OCI-LY7 (cell line): ENCODE data around the gene SSX2IP. TPM values are rescaled to one million over a fixed set of nuclear protein-coding genes. Genes with fewer than 3 reads are reported as not detected.

ENCODE experiments used
- BruUV-seq: library from RNA; stranded (reverse); fragments of 400-500 nt; replicated peaks from 2 replicates; lab custom pipeline; 2021; lab: Mats Ljungman, UMichigan
- CTCF ChIA-PET: fragments of 300-600 bp; sonication (Branson Sonifier 250); formaldehyde crosslinking; loops from one replicate; lab custom pipeline; 2022; ENCODE audit warnings: antibody characterized with exemption; ENCODE audit not compliant: unreplicated experiment; lab: Charles Lee
- POLR2A ChIA-PET: fragments of 300-600 bp; sonication (Branson Sonifier 250); formaldehyde crosslinking; loops from one replicate; lab custom pipeline; 2022; ENCODE audit warnings: antibody characterized with exemption; lab: Charles Lee
- DNase-seq: peaks from one replicate; pipeline ENCODE4 v3.0.0-alpha.2; 2015; ENCODE audit warnings: low spot score
- H2AFZ ChIP-seq: fragments of 200-600 bp; sonication (generic), shearing (Covaris generic); 2 replicates; pipeline ENCODE4 v1.6.1; 2014; ENCODE audit warnings: mild to moderate bottlenecking, antibody characterized with exemption, low read length, moderate library complexity
- H3K27ac ChIP-seq: fragments of 200-600 bp; sonication (generic); 2 replicates; pipeline ENCODE4 v1.5.1; 2014; ENCODE audit warnings: mixed run types, low read depth, mild to moderate bottlenecking, moderate library complexity, low read length, inconsistent platforms; ENCODE audit not compliant: poor library complexity, severe bottlenecking
- H3K36me3 ChIP-seq: fragments of 200-600 bp; sonication (generic); 2 replicates; pipeline ENCODE4 v1.6.1; 2014; ENCODE audit warnings: mild to moderate bottlenecking, antibody characterized with exemption, low read length, moderate library complexity, mixed read lengths; ENCODE audit not compliant: insufficient read depth
- H3K4me1 ChIP-seq: fragments of 200-600 bp; sonication (generic); 2 replicates; pipeline ENCODE4 v1.5.1; 2014; ENCODE audit warnings: mild to moderate bottlenecking, low read length; ENCODE audit not compliant: insufficient read depth, poor library complexity, severe bottlenecking
- H3K4me2 ChIP-seq: fragments of 200-600 bp; sonication (generic); 2 replicates; pipeline ENCODE4 v1.6.1; 2014; ENCODE audit warnings: mild to moderate bottlenecking, low read length
- H3K4me3 ChIP-seq: fragments of 200-600 bp; sonication (generic); 2 replicates; pipeline ENCODE4 v1.5.1; 2014; ENCODE audit warnings: mild to moderate bottlenecking, low read depth, low read length; ENCODE audit not compliant: poor library complexity, severe bottlenecking
- H3K79me2 ChIP-seq: fragments of 200-600 bp; sonication (generic); 2 replicates; pipeline ENCODE4 v1.6.1; 2016; ENCODE audit warnings: low read depth, mild to moderate bottlenecking, low read length, moderate library complexity, mixed read lengths; ENCODE audit not compliant: insufficient read depth
- H3K9me2 ChIP-seq: fragments of 200-600 bp; sonication (generic); 2 replicates; pipeline ENCODE4 v1.6.1; 2016; ENCODE audit warnings: mild to moderate bottlenecking, low read length, mixed read lengths; ENCODE audit not compliant: insufficient read depth
- H3K9me3 ChIP-seq: fragments of 200-600 bp; sonication (generic); 2 replicates; pipeline ENCODE4 v1.6.1; 2014; ENCODE audit warnings: mild to moderate bottlenecking, mixed run types, low read length, mixed read lengths
- H4K20me1 ChIP-seq: fragments of 200-600 bp; sonication (generic); 2 replicates; pipeline ENCODE4 v1.6.1; 2014; ENCODE audit warnings: mild to moderate bottlenecking, antibody characterized with exemption, low read length, moderate library complexity, mixed read lengths; ENCODE audit not compliant: insufficient read depth
- EZH2phosphoT487 ChIP-seq: fragments of 200-600 bp; sonication (generic); IDR thresholded peaks from 2 replicates; pipeline ENCODE4 v1.6.1; 2018; ENCODE audit warnings: low read depth, borderline replicate concordance, mild to moderate bottlenecking, mixed run types, antibody characterized with exemption, low read length, moderate library complexity, mixed read lengths
- intact Hi-C: fragments of 100-400 bp; cut with micrococcal nuclease; formaldehyde crosslinking; loops from one replicate; pipeline ENCODE4 v1.10.0; 2022; ENCODE audit not compliant: unreplicated experiment
- total RNA-seq, 2 experiments: library from RNA; depleted of rRNA in 1 of 2; stranded (reverse); fragments of >200 nt in 1 of 2; shearing (Covaris generic) in 1 of 2; gene quantifications; 2 replicates each; pipeline ENCODE4 v1.2.3, GENCODE V29; 2014 to 2022
- TF ChIP-seq, protein P1 (sequence below): fragments of 200-600 bp; sonication (generic); conservative IDR thresholded peaks from 2 replicates; pipeline ENCODE4 v1.5.1; 2014; ENCODE audit warnings: mild to moderate bottlenecking, antibody characterized with exemption, low read length, moderate library complexity, mixed read lengths

Gene SSX2IP
- total RNA-seq, 2 experiments from 2014 or later: 24.1 to 24.4 TPM

DNA sequence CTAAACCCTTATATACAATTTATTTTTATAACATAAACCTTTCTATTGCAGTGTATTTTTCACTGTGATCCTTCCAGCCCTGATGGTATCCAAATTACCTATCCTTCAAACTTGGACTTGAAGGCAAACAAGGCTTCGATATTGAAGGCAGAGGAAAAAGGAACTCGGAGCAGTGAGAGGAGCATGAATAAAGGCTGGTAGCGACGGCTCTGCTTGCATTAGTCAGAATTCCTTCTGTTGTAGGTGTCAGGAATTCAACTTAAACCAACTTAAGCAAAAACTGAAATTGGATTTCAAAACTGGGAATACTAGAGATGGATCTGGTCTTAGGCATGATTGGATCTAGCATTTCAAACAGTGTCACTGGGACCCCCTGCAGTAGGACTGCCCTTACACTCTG is 17.8 kb upstream of the SSX2IP start:
- H3K4me2 ChIP-seq: no peak overlapping the region
- no peaks in the 10 kb centered on the region for H3K9me2 ChIP-seq
- POLR2A ChIA-PET: no interaction called here
- H3K27ac ChIP-seq: no peak overlapping the region
- BruUV-seq: no TSS peak
- no peaks in the 10 kb centered on the region for H4K20me1 ChIP-seq
- H2AFZ ChIP-seq: no peak overlapping the region
- CTCF ChIA-PET: no interaction called here
- peaks cover 5% of the 10 kb centered on the region for H3K4me1 ChIP-seq
- H3K36me3 ChIP-seq: no peaks in the 10 kb centered on the region
- no peak overlapping the region for H3K4me3 ChIP-seq
- TF ChIP-seq EZH2phosphoT487: no peak
- TF ChIP-seq, protein P1, sequence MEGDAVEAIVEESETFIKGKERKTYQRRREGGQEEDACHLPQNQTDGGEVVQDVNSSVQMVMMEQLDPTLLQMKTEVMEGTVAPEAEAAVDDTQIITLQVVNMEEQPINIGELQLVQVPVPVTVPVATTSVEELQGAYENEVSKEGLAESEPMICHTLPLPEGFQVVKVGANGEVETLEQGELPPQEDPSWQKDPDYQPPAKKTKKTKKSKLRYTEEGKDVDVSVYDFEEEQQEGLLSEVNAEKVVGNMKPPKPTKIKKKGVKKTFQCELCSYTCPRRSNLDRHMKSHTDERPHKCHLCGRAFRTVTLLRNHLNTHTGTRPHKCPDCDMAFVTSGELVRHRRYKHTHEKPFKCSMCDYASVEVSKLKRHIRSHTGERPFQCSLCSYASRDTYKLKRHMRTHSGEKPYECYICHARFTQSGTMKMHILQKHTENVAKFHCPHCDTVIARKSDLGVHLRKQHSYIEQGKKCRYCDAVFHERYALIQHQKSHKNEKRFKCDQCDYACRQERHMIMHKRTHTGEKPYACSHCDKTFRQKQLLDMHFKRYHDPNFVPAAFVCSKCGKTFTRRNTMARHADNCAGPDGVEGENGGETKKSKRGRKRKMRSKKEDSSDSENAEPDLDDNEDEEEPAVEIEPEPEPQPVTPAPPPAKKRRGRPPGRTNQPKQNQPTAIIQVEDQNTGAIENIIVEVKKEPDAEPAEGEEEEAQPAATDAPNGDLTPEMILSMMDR: no peak
- no peaks in the 10 kb centered on the region for H3K9me3 ChIP-seq
- H3K79me2 ChIP-seq: no peaks in the 10 kb centered on the region
- DNase-seq: no peak
- intact Hi-C loops: no loop called here

DNA sequence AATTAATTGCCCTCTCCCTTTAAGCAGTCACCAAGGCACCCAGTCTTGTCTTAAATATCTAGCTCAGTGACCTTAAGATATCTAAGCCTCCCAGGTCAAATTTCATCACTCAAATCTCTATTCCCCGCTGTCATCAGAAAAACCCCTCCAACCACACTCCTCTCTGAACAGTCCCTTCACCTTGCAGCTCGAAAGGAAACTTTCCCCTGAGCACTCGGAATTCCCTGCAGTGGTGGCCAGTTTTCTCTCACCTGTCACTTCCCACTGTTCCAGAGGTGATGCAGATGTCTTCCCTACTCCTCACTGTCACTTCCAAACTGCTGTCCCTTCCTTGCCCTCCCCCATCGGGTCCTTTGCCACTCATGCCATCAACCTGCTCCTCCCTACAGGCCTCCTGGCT is 15.3 kb upstream of the SSX2IP start:
- Histone ChIP-seq H3K79me2 (no peaks in the 10 kb centered on the region), H2AFZ (peak overlapping the region; percentile 32; the same call in 1 of the 2 replicates), H3K4me2 (no peak overlapping the region), H3K9me2 (no peaks in the 10 kb centered on the region), H4K20me1 (no peaks in the 10 kb centered on the region), H3K9me3 (no peaks in the 10 kb centered on the region), H3K4me1 (peaks cover 20% of the 10 kb centered on the region), H3K27ac (no peak overlapping the region), H3K36me3 (no peaks in the 10 kb centered on the region), H3K4me3 (no peak overlapping the region)
- intact Hi-C loops: no loop called here
- DNase-seq: no peak
- ChIA-PET POLR2A (interaction anchor here (1.0 kb wide), 1 partner anchor 13 kb away, joined by 4 read pairs; no protein-coding TSS in a partner anchor), CTCF (no interaction called here)
- no peak for TF ChIP-seq EZH2phosphoT487
- TF ChIP-seq, protein P1: no peak
- BruUV-seq: no TSS peak

DNA sequence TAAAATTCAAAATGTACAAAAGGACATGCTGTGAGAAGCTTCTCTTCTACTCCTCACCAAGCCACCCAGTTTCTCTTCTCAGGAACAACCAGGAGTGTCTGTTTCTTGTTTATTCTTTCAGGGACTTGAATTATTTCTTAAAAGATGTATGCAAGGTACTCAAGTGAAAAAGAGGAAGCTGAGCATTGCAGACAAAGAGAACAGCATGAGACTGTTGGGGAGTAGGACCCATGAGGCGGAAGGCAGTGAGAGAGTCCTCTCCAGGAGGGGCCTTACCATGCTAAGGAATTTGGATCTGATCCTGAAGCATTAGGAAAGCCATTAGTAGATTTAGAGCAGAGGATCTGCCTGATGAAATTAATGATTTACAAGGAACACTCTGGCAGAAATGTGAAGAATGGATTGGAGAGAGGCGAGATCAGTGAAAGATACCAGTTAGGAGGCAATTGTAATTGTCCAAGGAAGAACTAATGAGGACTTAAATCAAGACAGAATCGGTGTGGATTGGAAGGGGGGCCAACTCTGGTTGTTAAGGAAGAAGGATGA is 14.7 kb upstream of the SSX2IP start:
- Histone ChIP-seq H3K79me2 (no peaks in the 10 kb centered on the region), H2AFZ (peak overlapping the region; percentile 32; the same call in 1 of the 2 replicates), H3K9me2 (no peaks in the 10 kb centered on the region), H4K20me1 (no peaks in the 10 kb centered on the region), H3K36me3 (no peaks in the 10 kb centered on the region), H3K4me2 (peak overlapping the region; percentile 9; the same call in 1 of the 2 replicates), H3K4me3 (no peak overlapping the region), H3K4me1 (peaks cover 25% of the 10 kb centered on the region), H3K27ac (no peak overlapping the region), H3K9me3 (no peaks in the 10 kb centered on the region)
- CTCF ChIA-PET: no interaction called here
- no peak for TF ChIP-seq EZH2phosphoT487
- TF ChIP-seq, protein P1: no peak
- POLR2A ChIA-PET: interaction anchor here (1.0 kb wide), 1 partner anchor 12 kb away, joined by 4 read pairs; no protein-coding TSS in a partner anchor
- intact Hi-C loops: no loop called here
- peak; percentile 65 for DNase-seq
- BruUV-seq: no TSS peak
